ENCODE measurements around the gene RBM10. TPM values are rescaled to one million over a fixed set of nuclear protein-coding genes. Genes with fewer than 3 reads are reported as not detected.

The RBM10 gene
- total RNA-seq, 1 donor from 2014 or later = 61.9 TPM

GRCh38 chrX:47160781-47161180, 15.8 kb downstream of the RBM10 start:
- Mint-ChIP-seq H3K27me3 (no peaks in the 10 kb centered on the region), H3K27ac (no peak overlapping the region), H3K4me1 (ENCODE audit: unreplicated experiment) (no peaks in the 10 kb centered on the region), H3K9me3 (peaks cover 5% of the 10 kb centered on the region), H3K4me3 (no peak overlapping the region), H3K36me3 (peaks cover 15% of the 10 kb centered on the region)
- DNase-seq (ENCODE audit: extremely low spot score, unreplicated experiment) = no peak
- TF ChIP-seq CTCF (conservative IDR thresholded peaks at IDR 0.05) = no peak

DNA sequence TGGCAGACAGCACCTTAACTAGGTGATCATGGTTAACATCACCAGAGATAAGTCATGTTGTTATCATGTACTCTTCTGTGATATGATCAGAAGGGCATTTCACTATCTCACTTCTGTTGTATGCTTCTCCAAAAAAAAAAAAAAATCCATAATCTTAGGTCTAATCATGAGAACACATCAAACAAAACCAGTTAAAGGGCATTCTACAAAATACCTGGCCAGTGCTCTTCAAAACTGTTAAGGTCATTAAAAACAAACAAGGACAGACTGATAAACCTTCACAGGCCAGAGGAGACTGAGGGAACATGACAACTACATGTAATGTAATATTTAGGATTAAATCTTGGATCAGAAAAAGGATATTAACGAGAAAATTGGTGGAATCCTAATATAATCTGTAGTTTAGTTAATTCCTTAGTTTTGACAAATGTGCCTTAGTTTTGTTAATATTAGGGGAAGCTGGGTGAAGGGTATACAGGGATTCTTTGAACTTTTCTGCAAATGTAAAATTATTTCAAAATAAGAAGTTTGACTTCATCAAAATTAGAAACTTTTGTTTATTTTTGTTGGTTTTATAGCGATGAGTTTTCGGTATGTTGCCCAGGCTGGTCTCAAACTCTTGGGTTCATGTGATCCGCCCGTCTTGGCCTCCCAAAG, 18.0 kb downstream of the RBM10 start:
- no peaks in the 10 kb centered on the region for H3K27me3 Mint-ChIP-seq
- H3K4me3 Mint-ChIP-seq = no peak overlapping the region
- H3K9me3 Mint-ChIP-seq = peaks cover 5% of the 10 kb centered on the region
- DNase-seq (ENCODE audit: extremely low spot score, unreplicated experiment) = no peak
- peaks cover 11% of the 10 kb centered on the region for H3K36me3 Mint-ChIP-seq
- H3K27ac Mint-ChIP-seq = no peak overlapping the region
- TF ChIP-seq CTCF (conservative IDR thresholded peaks at IDR 0.05) = no peak
- H3K4me1 Mint-ChIP-seq (ENCODE audit: unreplicated experiment) = no peaks in the 10 kb centered on the region

GRCh38 chrX:47164420-47164819, 19.4 kb downstream of the RBM10 start:
- Mint-ChIP-seq H3K4me3 (no peak overlapping the region), H3K4me1 (ENCODE audit: unreplicated experiment) (no peaks in the 10 kb centered on the region), H3K9me3 (peaks cover 5% of the 10 kb centered on the region), H3K36me3 (peaks cover 5% of the 10 kb centered on the region), H3K27me3 (no peaks in the 10 kb centered on the region), H3K27ac (no peak overlapping the region)
- no peak for DNase-seq (ENCODE audit: extremely low spot score, unreplicated experiment)
- TF ChIP-seq CTCF (conservative IDR thresholded peaks at IDR 0.05) = no peak

GRCh38 chrX:47166126-47166525, 21.1 kb downstream of the RBM10 start:
- H3K4me1 Mint-ChIP-seq (ENCODE audit: unreplicated experiment) = no peaks in the 10 kb centered on the region
- peaks cover 5% of the 10 kb centered on the region for H3K9me3 Mint-ChIP-seq
- TF ChIP-seq CTCF (conservative IDR thresholded peaks at IDR 0.05) = no peak
- DNase-seq (ENCODE audit: extremely low spot score, unreplicated experiment) = no peak
- H3K4me3 Mint-ChIP-seq = no peak overlapping the region
- no peak overlapping the region for H3K27ac Mint-ChIP-seq
- H3K27me3 Mint-ChIP-seq = no peaks in the 10 kb centered on the region
- H3K36me3 Mint-ChIP-seq = peaks cover 4% of the 10 kb centered on the region

GRCh38 chrX:47168495-47169073, 23.6 kb downstream of the RBM10 start:
- TF ChIP-seq CTCF (conservative IDR thresholded peaks at IDR 0.05) = no peak
- no peaks in the 10 kb centered on the region for H3K4me1 Mint-ChIP-seq (ENCODE audit: unreplicated experiment)
- H3K9me3 Mint-ChIP-seq = peaks cover 5% of the 10 kb centered on the region
- DNase-seq (ENCODE audit: extremely low spot score, unreplicated experiment) = no peak
- no peak overlapping the region for H3K27ac Mint-ChIP-seq
- no peaks in the 10 kb centered on the region for H3K27me3 Mint-ChIP-seq
- peaks cover 4% of the 10 kb centered on the region for H3K36me3 Mint-ChIP-seq
- no peak overlapping the region for H3K4me3 Mint-ChIP-seq

Data from type B pancreatic cell (in vitro differentiated cells).